HG03159 (cell line): ENCODE data around the gene STX11.
"Not testable (repeated sequence)": the region's sequence is repeated elsewhere in the genome, so short reads cannot be mapped to it uniquely, and the experiment has no call there.

Experiments used
- ATAC-seq: cut with Tn5 transposase; IDR thresholded peaks from one replicate; pipeline ENCODE4 v1.9.1; 2021; ENCODE audit warnings: mild to moderate bottlenecking, moderate library complexity; ENCODE audit not compliant: unreplicated experiment

Gene STX11

GRCh38 chr6:144149894-144150709 lies at the start of gene STX11:
Gene STX11, plus strand, starts transcription at chr6:144150517. Its CDS starts 36,111 bp downstream, at chr6:144186628.
- ATAC-seq = peak; percentile 67

GRCh38 chr6:144103026-144103563 lies 47.2 kb upstream of the STX11 start:
- no peak for ATAC-seq

GRCh38 chr6:144104488-144104887 lies 45.8 kb upstream of the STX11 start:
- ATAC-seq = no peak

- ATAC-seq = peak; percentile 79
These were observed 45.3 kb upstream of the STX11 start for GRCh38 chr6:144104898-144105487.

GRCh38 chr6:144106206-144106605 lies 44.1 kb upstream of the STX11 start:
- ATAC-seq = no peak

GRCh38 chr6:144110210-144110609 lies 40.1 kb upstream of the STX11 start:
- no peak for ATAC-seq

- ATAC-seq = no peak
These were observed 37.0 kb upstream of the STX11 start for GRCh38 chr6:144113366-144113765.

GRCh38 chr6:144115219-144115618 lies 35.1 kb upstream of the STX11 start:
- no peak for ATAC-seq

GRCh38 chr6:144119376-144119775 lies 30.9 kb upstream of the STX11 start:
- no peak for ATAC-seq

GRCh38 chr6:144122861-144123260 lies 27.5 kb upstream of the STX11 start:
- ATAC-seq = no peak

- ATAC-seq = no peak
These were observed 26.9 kb upstream of the STX11 start for GRCh38 chr6:144123421-144123820.

GRCh38 chr6:144123836-144124235 lies 26.5 kb upstream of the STX11 start:
- no peak for ATAC-seq

- ATAC-seq = peak; percentile 53
These were observed 23.2 kb upstream of the STX11 start for GRCh38 chr6:144127097-144127496.

- no peak for ATAC-seq
These were observed 20.8 kb upstream of the STX11 start for GRCh38 chr6:144129469-144129868.

GRCh38 chr6:144131248-144131709 lies 19.0 kb upstream of the STX11 start:
- peak; percentile 38 for ATAC-seq

- not testable (repeated sequence) for ATAC-seq
These were observed 18.1 kb upstream of the STX11 start for GRCh38 chr6:144132167-144132690.

GRCh38 chr6:144133225-144133821 lies 17.0 kb upstream of the STX11 start:
- no peak for ATAC-seq

- no peak for ATAC-seq
These were observed 16.1 kb upstream of the STX11 start for GRCh38 chr6:144134176-144134575.

- no peak for ATAC-seq
These were observed 15.6 kb upstream of the STX11 start for GRCh38 chr6:144134737-144135136.

GRCh38 chr6:144138542-144138941 lies 11.8 kb upstream of the STX11 start:
- no peak for ATAC-seq

GRCh38 chr6:144139817-144140216 lies 10.5 kb upstream of the STX11 start:
- ATAC-seq = no peak
